ENCODE results near the gene TMC7. TPM values are rescaled to one million over a fixed set of nuclear protein-coding genes. Genes with fewer than 3 reads are reported as not detected.

TMC7 gene
- total RNA-seq, 2 experiments from 2014 or later: not detected

GRCh38 chr16:18941471-18941870 lies 42.3 kb upstream of the TMC7 start:
- H3K4me3 Mint-ChIP-seq: no peak overlapping the region
- DNase-seq (no peak), ATAC-seq (no peak)
- TF ChIP-seq CTCF (IDR thresholded peaks at IDR 0.05): no peak
- peaks cover 9% of the 10 kb centered on the region for H3K4me1 Mint-ChIP-seq (ENCODE audit: low read depth)
- H3K9me3 Mint-ChIP-seq: no peaks in the 10 kb centered on the region
- H3K27ac Mint-ChIP-seq: no peak overlapping the region
- no peaks in the 10 kb centered on the region for H3K27me3 Mint-ChIP-seq
- ChIA-PET POLR2A (no interaction called here), CTCF (interaction anchor here (1.1 to 2.1 kb wide), 2 partner anchors 12 to 28 kb away, joined by 3 to 7 read pairs; no protein-coding TSS in a partner anchor)
- H3K36me3 Mint-ChIP-seq (ENCODE audit: low read depth): no peaks in the 10 kb centered on the region
- intact Hi-C loops (cut with micrococcal nuclease): no loop called here

GRCh38 chr16:18942061-18942460 lies 41.7 kb upstream of the TMC7 start:
- no peak for TF ChIP-seq CTCF (IDR thresholded peaks at IDR 0.05)
- peaks cover 11% of the 10 kb centered on the region for H3K4me1 Mint-ChIP-seq (ENCODE audit: low read depth)
- CTCF ChIA-PET: interaction anchor here (2.1 kb wide), 1 partner anchor 11 kb away, joined by 7 read pairs; no protein-coding TSS in a partner anchor

DNA sequence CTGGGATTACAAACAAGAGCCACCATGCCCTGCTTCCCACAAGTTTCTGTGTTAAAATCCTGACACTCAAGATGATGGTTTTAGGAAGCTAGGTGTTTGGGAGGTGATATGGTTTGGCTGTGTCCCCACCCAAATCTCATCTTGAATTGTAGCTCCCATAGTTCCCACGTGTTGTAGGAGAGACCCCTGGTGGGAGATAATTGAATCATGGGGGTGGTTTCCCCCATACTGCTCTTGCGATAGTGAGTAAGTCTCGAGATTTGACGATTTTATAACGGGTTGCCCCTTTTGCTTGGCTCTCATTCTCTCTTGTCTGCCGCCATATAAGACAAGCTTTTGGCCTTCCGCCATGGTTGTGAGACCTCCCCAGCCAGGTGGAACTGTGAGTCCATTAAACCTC lies 40.3 kb upstream of the TMC7 start:
- H3K4me3 Mint-ChIP-seq: no peak overlapping the region
- H3K27ac Mint-ChIP-seq: no peak overlapping the region
- H3K4me1 Mint-ChIP-seq (ENCODE audit: low read depth): peaks cover 11% of the 10 kb centered on the region
- ATAC-seq (no peak), DNase-seq (no peak)
- no peaks in the 10 kb centered on the region for H3K36me3 Mint-ChIP-seq (ENCODE audit: low read depth)
- POLR2A ChIA-PET: interaction anchor here (0.9 kb wide), 1 partner anchor 11 kb away, joined by 3 read pairs; no protein-coding TSS in a partner anchor
- CTCF ChIA-PET: interaction anchor here (2.6 kb wide), 1 partner anchor 26 kb away, joined by 7 read pairs; no protein-coding TSS in a partner anchor
- intact Hi-C loops (cut with micrococcal nuclease): no loop called here
- no peak for TF ChIP-seq CTCF (IDR thresholded peaks at IDR 0.05)
- H3K9me3 Mint-ChIP-seq: no peaks in the 10 kb centered on the region
- H3K27me3 Mint-ChIP-seq: no peaks in the 10 kb centered on the region

More at GRCh38 chr16:18942061-18942460, 41.7 kb upstream of the TMC7 start:
- intact Hi-C loops (cut with micrococcal nuclease): no loop called here
- Mint-ChIP-seq H3K9me3 (no peaks in the 10 kb centered on the region), H3K4me3 (no peak overlapping the region), H3K27ac (no peak overlapping the region), H3K27me3 (no peaks in the 10 kb centered on the region), H3K36me3 (ENCODE audit: low read depth) (no peaks in the 10 kb centered on the region)
- DNase-seq (no peak), ATAC-seq (no peak)
- POLR2A ChIA-PET: no interaction called here

- H3K27ac Mint-ChIP-seq: no peak overlapping the region
- ATAC-seq (no peak), DNase-seq (no peak)
- POLR2A ChIA-PET: interaction anchor here (1.1 kb wide), 1 partner anchor 14 kb away, joined by 3 read pairs; no protein-coding TSS in a partner anchor
- H3K9me3 Mint-ChIP-seq: no peaks in the 10 kb centered on the region
- peaks cover 11% of the 10 kb centered on the region for H3K4me1 Mint-ChIP-seq (ENCODE audit: low read depth)
- H3K4me3 Mint-ChIP-seq: no peak overlapping the region
- no peaks in the 10 kb centered on the region for H3K27me3 Mint-ChIP-seq
- no peaks in the 10 kb centered on the region for H3K36me3 Mint-ChIP-seq (ENCODE audit: low read depth)
- intact Hi-C loops (cut with micrococcal nuclease): no loop called here
- no peak for TF ChIP-seq CTCF (IDR thresholded peaks at IDR 0.05)
- CTCF ChIA-PET: interaction anchor here (1.0 to 2.6 kb wide), 3 partner anchors 13 to 142 kb away, joined by 3 to 7 read pairs (median 3); no protein-coding TSS in a partner anchor
Measured at GRCh38 chr16:18945233-18945632, 38.5 kb upstream of the TMC7 start.

DNA sequence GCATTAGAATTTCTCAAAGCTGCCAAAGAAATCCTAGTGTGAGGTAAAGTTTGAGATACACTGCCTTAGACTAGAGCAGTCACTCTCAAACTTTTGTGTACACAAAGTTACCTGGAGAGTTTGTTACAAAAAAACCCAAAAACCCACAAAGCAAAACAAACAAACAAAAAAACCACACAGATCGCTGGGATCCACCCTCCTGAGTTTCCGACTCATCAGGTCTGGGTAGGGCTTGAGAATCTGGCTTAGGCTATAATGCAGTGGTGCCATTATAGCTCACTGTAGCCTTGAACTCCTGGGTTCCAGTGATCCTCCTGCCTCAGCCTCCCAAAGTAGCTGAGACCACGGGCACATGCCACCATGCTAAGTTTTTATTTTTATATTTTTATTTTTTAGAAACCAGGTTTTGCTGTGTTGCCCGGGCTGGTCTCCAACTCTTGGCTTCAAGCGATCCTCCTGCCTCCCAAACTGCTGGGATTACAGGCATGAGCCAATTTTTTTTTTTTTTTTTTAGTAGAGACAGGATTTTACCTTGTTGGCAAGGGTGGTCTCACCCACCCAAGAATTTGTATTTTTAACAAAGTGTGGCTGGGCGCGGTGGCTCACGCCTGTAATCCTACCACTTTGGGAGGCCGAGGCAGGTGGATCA lies 35.2 kb upstream of the TMC7 start:
- Mint-ChIP-seq H3K4me1 (ENCODE audit: low read depth) (peaks cover 17% of the 10 kb centered on the region), H3K36me3 (ENCODE audit: low read depth) (no peaks in the 10 kb centered on the region), H3K4me3 (no peak overlapping the region), H3K27ac (no peak overlapping the region), H3K9me3 (no peaks in the 10 kb centered on the region), H3K27me3 (no peaks in the 10 kb centered on the region)
- POLR2A ChIA-PET: no interaction called here
- no peak for ATAC-seq
- CTCF ChIA-PET: no interaction called here
- TF ChIP-seq CTCF (IDR thresholded peaks at IDR 0.05): no peak
- DNase-seq: no peak
- intact Hi-C loops (cut with micrococcal nuclease): no loop called here

All from activated CD8-positive, alpha-beta T cell treated with anti-CD3 and anti-CD28 coated beads for 36 hours (primary cell).